Erythroblast (primary cell): Measurements from ENCODE around the gene CHRNA4.

Experiments
- GATA1 ChIP-seq: IDR thresholded peaks from 2 replicates; pipeline ENCODE4 v1.6.1; 2011; ENCODE audit warnings: low read depth, mild to moderate bottlenecking, control low read depth, low read length, moderate library complexity
- POLR2A ChIP-seq: IDR thresholded peaks from 2 replicates; pipeline ENCODE4 v1.6.1; 2011; ENCODE audit warnings: mild to moderate bottlenecking, low read length

DNA sequence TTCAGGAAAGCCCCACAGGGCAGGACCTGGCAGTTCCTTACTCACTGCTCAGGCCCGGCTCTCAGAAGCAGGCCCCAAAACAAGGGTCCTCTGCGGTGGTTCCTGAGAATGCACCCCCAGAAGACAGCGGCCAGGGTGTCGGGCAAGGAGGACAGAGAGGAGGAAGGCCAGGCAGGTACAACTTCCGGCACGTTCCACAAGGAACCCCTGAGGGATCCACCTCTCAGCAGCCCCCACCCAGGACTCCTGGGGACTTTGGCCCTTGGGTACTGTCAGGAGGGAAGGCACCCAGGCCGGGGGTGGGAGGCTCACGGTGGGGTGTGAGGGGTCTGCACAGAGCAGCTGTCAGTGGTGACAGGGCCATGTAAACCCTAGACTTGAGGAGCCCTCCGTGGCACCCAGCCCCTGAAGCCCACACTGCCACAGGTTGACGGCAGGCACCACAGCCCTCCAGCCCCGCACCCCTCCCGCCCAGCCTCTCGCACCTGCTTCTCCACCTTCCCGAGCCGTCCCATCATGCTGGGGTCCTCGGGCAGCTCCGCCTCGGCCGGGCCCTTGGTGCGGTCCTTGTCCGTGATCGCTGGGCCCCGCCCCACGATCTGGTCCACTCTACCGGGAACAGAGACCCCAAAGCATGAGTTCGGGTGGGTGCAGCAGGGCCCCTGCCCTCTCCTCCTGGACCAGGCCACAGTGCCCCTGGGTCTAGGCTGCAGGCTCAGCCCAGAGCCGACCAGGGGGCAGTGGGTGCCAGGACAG is 47.0 kb upstream of the CHRNA4 start:
- no peak for TF ChIP-seq POLR2A
- TF ChIP-seq GATA1 = no peak
